Adipocyte (in vitro differentiated cells): Measurements from ENCODE around the gene KBTBD7.

Experiments
- DNase-seq: peaks from one replicate; pipeline ENCODE4 v3.0.0-alpha.2; 2015; ENCODE audit warnings: low read depth
- H3K27me3 ChIP-seq: replicated peaks from 2 replicates; pipeline ENCODE4 v1.7.0; 2013; ENCODE audit warnings: mild to moderate bottlenecking, low read length, moderate library complexity; ENCODE audit not compliant: control insufficient read depth, insufficient read depth
- H3K36me3 ChIP-seq: 2 replicates; pipeline ENCODE4 v1.7.0; 2013; ENCODE audit warnings: low read length, mild to moderate bottlenecking, moderate library complexity; ENCODE audit not compliant: control insufficient read depth, insufficient read depth, severe bottlenecking
- H3K4me1 ChIP-seq: 2 replicates; pipeline ENCODE4 v1.7.0; 2013; ENCODE audit warnings: mild to moderate bottlenecking, low read length, moderate library complexity; ENCODE audit not compliant: control insufficient read depth, insufficient read depth
- H3K4me3 ChIP-seq: 2 replicates; pipeline ENCODE4 v1.7.0; 2013; ENCODE audit warnings: mild to moderate bottlenecking, low read length, moderate library complexity
- H3K9ac ChIP-seq: 2 replicates; pipeline ENCODE4 v1.7.0; 2013; ENCODE audit warnings: mild to moderate bottlenecking, low read length, moderate library complexity
- H3K9me3 ChIP-seq: 2 replicates; pipeline ENCODE4 v1.7.0; 2013; ENCODE audit warnings: mild to moderate bottlenecking, low read length, moderate library complexity; ENCODE audit not compliant: control insufficient read depth

Gene KBTBD7

DNA sequence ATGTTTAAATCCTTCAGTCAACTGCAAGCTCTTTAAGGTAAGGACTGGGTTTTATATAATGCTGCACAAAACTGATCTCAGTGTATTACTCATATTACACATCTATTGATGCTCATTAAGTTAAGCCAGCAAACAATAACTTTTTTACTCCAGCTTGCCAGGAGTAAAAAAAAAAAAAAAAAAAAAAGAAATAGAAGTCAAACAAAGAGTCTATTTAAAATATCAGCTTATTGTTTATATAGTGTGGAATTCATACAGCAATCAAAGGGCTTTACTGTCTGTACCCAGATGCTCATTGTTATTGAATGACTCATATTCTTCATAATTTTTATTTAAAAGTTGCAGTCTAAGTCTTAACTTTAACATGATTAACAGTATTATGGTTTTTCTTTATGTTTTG lies 21.8 kb upstream of the KBTBD7 start:
- Histone ChIP-seq H3K27me3 (no peaks in the 10 kb centered on the region), H3K9ac (no peak overlapping the region), H3K4me1 (peaks cover 20% of the 10 kb centered on the region), H3K9me3 (peaks cover 2% of the 10 kb centered on the region), H3K4me3 (no peak overlapping the region), H3K36me3 (no peaks in the 10 kb centered on the region)
- peak; percentile 68 for DNase-seq

DNA sequence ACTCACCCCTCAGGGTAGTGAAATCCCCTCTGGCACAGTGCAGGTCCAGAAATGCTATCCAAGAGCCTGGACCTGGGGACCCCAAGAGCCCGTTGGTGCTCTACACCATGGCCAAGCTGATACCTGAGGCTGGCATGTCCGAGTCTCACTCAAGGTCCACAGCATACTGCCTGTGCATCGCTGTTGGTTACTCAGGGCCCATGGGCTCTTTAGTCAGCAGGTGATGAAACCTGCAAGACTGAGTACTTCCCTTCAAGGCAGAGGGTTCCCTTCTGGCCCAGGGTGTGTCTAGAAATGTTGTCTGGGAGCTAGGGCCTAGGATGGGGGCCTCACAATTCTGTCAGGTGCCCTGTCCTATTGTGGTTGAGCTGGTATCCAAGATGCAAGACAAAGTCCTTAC lies 19.6 kb upstream of the KBTBD7 start:
- no peak overlapping the region for H3K9ac ChIP-seq

DNA sequence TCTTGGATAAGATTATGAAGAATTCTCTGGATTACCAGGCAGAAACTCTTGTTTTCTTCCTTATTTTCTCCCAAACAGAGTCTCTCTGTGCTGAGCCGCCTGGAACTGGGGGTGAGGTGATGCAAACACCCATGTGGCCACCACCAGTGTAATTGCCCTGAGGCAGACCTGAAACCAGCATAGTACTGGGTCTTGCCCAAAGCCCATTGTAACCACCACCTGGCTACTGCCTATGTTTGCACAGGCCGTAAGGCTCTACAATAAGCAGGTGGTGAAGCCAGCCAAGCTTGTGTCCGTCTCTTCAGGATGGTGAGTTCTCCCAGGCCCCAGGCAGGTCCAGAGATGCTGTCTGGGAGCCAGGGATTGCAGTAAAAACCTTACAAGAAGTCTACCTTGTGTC lies 18.9 kb upstream of the KBTBD7 start:
- peaks cover 5% of the 10 kb centered on the region for H3K4me1 ChIP-seq
- H3K4me3 ChIP-seq, result no peak overlapping the region
- H3K27me3 ChIP-seq, result no peaks in the 10 kb centered on the region
- DNase-seq, result no peak
- H3K9me3 ChIP-seq, result peaks cover 6% of the 10 kb centered on the region
- H3K9ac ChIP-seq, result no peak overlapping the region
- H3K36me3 ChIP-seq, result no peaks in the 10 kb centered on the region

More for the DNA sequence above, 19.6 kb upstream of the KBTBD7 start:
- DNase-seq, result no peak
- Histone ChIP-seq H3K4me1 (peaks cover 10% of the 10 kb centered on the region), H3K36me3 (no peaks in the 10 kb centered on the region), H3K9me3 (peaks cover 6% of the 10 kb centered on the region), H3K27me3 (no peaks in the 10 kb centered on the region), H3K4me3 (no peak overlapping the region)

DNA sequence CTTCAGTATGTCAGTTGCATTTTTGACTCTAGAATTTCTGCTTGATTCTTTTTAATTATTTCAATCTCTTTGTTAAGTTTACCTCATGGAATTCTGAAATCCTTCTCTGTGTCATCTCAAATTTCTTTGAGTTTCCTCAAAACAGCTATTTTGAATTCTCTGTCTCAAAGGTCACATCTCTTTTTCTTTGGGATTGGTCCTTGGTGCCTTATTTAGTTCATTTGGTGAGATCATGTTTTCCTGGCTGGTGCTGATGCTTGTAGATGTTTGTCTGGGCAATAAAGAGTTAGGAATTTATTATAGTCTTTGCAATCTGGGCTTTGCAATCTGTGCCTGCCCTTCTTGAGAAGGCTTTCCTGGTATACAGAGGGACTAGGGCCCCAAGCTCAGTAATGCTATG lies 18.5 kb upstream of the KBTBD7 start:
- Histone ChIP-seq H3K9me3 (peaks cover 10% of the 10 kb centered on the region), H3K27me3 (no peaks in the 10 kb centered on the region), H3K9ac (no peak overlapping the region), H3K4me3 (no peak overlapping the region), H3K4me1 (peaks cover 5% of the 10 kb centered on the region), H3K36me3 (no peaks in the 10 kb centered on the region)
- DNase-seq, result peak; percentile 58

DNA sequence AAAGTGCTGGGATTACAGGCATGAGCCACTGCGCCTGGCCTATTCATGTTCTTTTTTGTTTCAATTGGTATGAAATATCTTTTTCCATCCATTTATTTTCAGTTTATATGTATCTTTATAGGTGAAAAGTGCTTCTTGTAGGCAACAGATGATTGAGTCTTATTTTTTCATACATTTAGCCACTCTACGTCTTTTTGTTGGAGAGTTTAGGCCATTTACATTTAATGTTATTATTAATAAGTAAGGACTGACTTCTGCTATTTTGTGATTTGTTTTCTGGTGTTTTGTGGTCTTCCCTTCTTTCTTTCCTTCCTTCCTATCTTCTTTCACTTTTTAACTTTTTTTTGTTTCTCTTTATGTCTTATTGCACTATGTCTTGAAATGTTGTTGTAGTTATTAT lies 16.7 kb upstream of the KBTBD7 start:
- Histone ChIP-seq H3K27me3 (no peaks in the 10 kb centered on the region), H3K36me3 (no peaks in the 10 kb centered on the region), H3K9ac (no peak overlapping the region), H3K9me3 (peaks cover 12% of the 10 kb centered on the region), H3K4me3 (no peak overlapping the region), H3K4me1 (peaks cover 5% of the 10 kb centered on the region)
- no peak for DNase-seq

DNA sequence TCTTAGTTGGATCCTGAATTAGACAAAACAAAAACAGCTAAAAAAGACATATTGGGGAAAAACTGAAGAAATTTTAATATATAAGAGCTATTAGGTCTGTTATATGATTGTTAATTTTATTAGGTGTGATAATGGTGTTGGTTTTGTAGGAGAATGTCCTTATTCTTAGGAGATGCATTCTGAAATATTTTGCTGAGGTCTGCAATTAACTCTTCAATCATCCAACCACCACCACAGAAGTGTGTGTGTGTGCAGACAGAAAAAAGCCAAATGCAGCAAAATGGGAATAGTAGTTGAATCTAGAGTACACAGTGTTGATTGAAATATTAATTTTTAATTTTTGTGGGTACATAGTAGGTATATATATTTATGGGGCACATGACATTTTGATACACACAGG lies 12.1 kb upstream of the KBTBD7 start:
- H3K4me3 ChIP-seq, result no peak overlapping the region

DNA sequence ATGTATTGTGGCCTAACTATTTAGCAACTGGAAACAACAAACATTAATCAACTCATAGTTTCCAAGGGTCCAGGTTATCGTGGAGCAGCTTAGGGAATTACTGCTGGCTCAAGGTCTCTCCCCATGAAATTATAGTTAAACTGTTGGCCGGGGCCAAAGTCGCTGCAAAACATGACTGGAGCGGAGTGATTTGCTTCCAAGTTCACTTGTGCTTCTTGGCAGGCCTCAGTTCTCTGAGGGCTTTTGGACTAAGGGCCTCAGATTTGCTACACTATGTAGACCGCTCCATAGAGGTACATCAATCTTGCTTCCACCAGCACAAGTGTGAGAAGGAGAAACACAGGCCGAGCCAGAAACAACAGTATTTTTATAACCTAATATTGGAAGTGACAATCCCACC lies 9.4 kb upstream of the KBTBD7 start:
- DNase-seq, result no peak
- Histone ChIP-seq H3K4me3 (no peak overlapping the region), H3K4me1 (no peaks in the 10 kb centered on the region), H3K9me3 (peaks cover 6% of the 10 kb centered on the region), H3K27me3 (no peaks in the 10 kb centered on the region), H3K9ac (no peak overlapping the region), H3K36me3 (no peaks in the 10 kb centered on the region)

More for the DNA sequence above, 12.1 kb upstream of the KBTBD7 start:
- no peak for DNase-seq
- H3K27me3 ChIP-seq, result no peaks in the 10 kb centered on the region
- no peaks in the 10 kb centered on the region for H3K4me1 ChIP-seq
- H3K9me3 ChIP-seq, result peaks cover 12% of the 10 kb centered on the region
- H3K9ac ChIP-seq, result no peak overlapping the region
- H3K36me3 ChIP-seq, result no peaks in the 10 kb centered on the region

DNA sequence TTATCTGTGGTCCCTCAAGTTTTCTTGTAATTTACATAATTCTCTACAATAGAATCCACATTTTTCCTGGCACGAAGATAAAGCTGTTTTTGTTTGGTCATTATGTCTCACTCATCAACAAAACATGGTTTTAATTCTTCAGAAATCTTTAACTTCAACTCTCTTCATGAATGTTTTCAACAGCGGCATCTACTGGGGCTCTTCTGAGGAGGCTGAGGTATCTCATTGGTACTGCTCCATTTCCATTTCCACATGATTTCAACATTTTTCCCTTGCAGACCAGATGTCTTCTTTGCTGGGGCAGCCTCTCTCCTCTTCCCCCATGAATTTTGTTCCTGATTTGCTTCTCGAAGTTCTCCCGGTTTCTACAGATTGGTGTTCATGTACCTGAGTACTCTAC lies 5.8 kb upstream of the KBTBD7 start:
- DNase-seq, result peak; percentile 77
- Histone ChIP-seq H3K9ac (no peak overlapping the region), H3K9me3 (no peaks in the 10 kb centered on the region), H3K27me3 (no peaks in the 10 kb centered on the region), H3K36me3 (no peaks in the 10 kb centered on the region), H3K4me1 (no peaks in the 10 kb centered on the region), H3K4me3 (no peak overlapping the region)

DNA sequence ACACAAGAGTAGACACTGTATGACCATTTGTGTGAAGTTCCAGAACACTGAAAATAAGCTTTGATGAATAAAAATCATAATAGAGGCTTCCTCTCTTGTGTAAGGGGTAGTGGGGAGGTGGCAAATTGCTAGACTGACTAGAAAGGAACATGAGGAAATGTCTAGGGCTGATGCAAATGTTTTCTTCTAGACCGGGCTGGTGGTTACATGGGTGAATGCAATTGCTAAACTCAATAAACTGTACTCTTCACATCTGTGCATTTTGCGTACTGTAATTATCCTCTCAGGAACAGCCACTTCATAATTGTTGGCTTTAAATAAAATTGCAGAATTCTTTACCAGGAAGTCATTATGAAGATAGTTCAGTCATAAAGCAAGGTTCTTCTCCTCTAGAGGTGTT lies 5.2 kb upstream of the KBTBD7 start:
- DNase-seq, result peak; percentile 97
- Histone ChIP-seq H3K36me3 (no peaks in the 10 kb centered on the region), H3K9ac (no peak overlapping the region), H3K9me3 (no peaks in the 10 kb centered on the region), H3K4me1 (no peaks in the 10 kb centered on the region), H3K27me3 (no peaks in the 10 kb centered on the region), H3K4me3 (no peak overlapping the region)

DNA sequence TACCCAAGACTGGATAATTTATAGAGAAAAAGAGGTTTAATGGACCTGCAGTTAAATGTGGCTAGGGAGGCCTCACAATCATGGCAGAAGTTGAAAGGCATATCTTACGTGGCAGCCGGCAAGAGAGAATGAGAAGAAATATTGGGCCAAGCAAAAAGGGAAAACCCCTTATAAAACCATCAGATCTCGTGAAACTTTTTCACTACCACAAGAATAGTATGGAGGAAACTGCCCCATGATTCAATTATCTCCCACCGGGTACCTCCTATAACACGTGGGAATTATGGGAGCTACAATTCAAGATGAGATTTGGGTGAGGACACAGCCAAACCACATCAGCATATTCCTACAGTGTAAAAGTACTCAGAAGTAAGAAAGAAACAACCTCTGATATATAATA lies 4.7 kb upstream of the KBTBD7 start:
- Histone ChIP-seq H3K36me3 (no peaks in the 10 kb centered on the region), H3K4me3 (no peak overlapping the region), H3K4me1 (no peaks in the 10 kb centered on the region), H3K27me3 (no peaks in the 10 kb centered on the region), H3K9ac (no peak overlapping the region), H3K9me3 (no peaks in the 10 kb centered on the region)
- DNase-seq, result no peak

DNA sequence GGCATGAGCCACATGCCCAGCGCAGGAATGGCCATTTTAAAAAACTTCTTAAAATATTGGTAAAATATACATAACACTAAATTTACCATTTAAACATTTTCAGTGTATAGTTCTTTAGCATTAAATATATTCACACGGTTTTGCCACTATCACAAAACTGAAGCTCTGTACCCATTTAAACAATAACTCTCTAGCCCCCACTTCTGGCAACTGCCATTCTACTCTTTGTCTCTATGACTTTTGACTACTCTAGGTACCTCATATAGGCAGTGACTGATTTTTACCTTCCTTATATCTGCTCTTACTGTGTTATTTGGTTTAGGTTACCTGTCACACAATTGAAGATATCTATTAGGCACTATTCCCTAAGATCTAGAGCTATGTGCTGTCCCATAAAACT lies 2.3 kb upstream of the KBTBD7 start:
- DNase-seq, result no peak
- no peak overlapping the region for H3K4me3 ChIP-seq
- no peaks in the 10 kb centered on the region for H3K9me3 ChIP-seq
- H3K4me1 ChIP-seq, result peaks cover 18% of the 10 kb centered on the region
- no peak overlapping the region for H3K9ac ChIP-seq
- no peaks in the 10 kb centered on the region for H3K36me3 ChIP-seq
- H3K27me3 ChIP-seq, result no peaks in the 10 kb centered on the region

DNA sequence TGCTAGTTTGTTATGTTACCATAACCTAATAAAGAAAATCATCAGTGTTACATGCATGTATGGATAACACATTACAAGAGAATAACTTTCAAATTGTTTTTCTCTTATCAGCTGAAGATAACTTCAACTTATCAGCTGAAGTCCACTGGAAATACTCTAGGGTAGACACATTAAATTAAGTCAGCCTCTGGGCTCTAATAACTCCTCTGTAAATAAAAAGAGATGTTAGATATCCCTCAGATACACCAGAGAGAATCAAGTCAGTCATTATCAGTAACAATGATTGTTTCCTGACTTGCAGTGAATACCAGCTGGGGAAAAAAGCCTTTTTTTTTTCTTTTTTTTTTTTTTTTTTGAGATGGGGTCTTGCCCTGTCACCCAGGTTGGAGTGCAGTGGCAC lies 1.6 kb upstream of the KBTBD7 start:
- no peak for DNase-seq
- H3K9me3 ChIP-seq, result no peaks in the 10 kb centered on the region
- peaks cover 24% of the 10 kb centered on the region for H3K4me1 ChIP-seq
- H3K36me3 ChIP-seq, result no peaks in the 10 kb centered on the region
- H3K9ac ChIP-seq, result no peak overlapping the region
- no peak overlapping the region for H3K4me3 ChIP-seq
- no peaks in the 10 kb centered on the region for H3K27me3 ChIP-seq
